ENCODE results near the gene UFSP2.

The UFSP2 gene
- total RNA-seq, result 32.6 to 40.8 reads per million in 2 donors

- peak; percentile 78 for DNase-seq
Measured at GRCh38 chr4:185425647-185426352, at the start of gene UFSP2. Gene UFSP2 (minus strand): TSS chr4:185425964. CDS start chr4:185425868, 96 bp downstream.

GRCh38 chr4:185473247-185473646, 47.5 kb upstream of the UFSP2 start:
- no peak for DNase-seq

- no peak for DNase-seq
Measured at GRCh38 chr4:185472103-185472542, 46.4 kb upstream of the UFSP2 start.

GRCh38 chr4:185471235-185472102, 45.7 kb upstream of the UFSP2 start, which contains the start of gene CCDC110:
Gene CCDC110 (minus strand): TSS chr4:185471733. CDS start chr4:185471683, 50 bp downstream.
- DNase-seq, result peak; percentile 71

GRCh38 chr4:185470501-185471195, 44.9 kb upstream of the UFSP2 start:
- peak; percentile 17 for DNase-seq

GRCh38 chr4:185469580-185470154, 43.9 kb upstream of the UFSP2 start:
- no peak for DNase-seq

- DNase-seq, result no peak
Measured at GRCh38 chr4:185468999-185469398, 43.2 kb upstream of the UFSP2 start.

- no peak for DNase-seq
Measured at GRCh38 chr4:185467991-185468390, 42.2 kb upstream of the UFSP2 start.

- DNase-seq, result no peak
Measured at GRCh38 chr4:185467101-185467500, 41.3 kb upstream of the UFSP2 start.

- no peak for DNase-seq
Measured at GRCh38 chr4:185465707-185466106, 39.9 kb upstream of the UFSP2 start.

GRCh38 chr4:185464887-185465286, 39.1 kb upstream of the UFSP2 start:
- no peak for DNase-seq

- DNase-seq, result no peak
Measured at GRCh38 chr4:185464183-185464582, 38.4 kb upstream of the UFSP2 start.

- DNase-seq, result no peak
Measured at GRCh38 chr4:185463541-185463940, 37.8 kb upstream of the UFSP2 start.

GRCh38 chr4:185461565-185461964, 35.8 kb upstream of the UFSP2 start:
- DNase-seq, result no peak

GRCh38 chr4:185457136-185457535, 31.4 kb upstream of the UFSP2 start:
- DNase-seq, result no peak

- no peak for DNase-seq
Measured at GRCh38 chr4:185456131-185456530, 30.4 kb upstream of the UFSP2 start.

GRCh38 chr4:185445209-185445608, 19.4 kb upstream of the UFSP2 start:
- no peak for DNase-seq

- DNase-seq, result no peak
Measured at GRCh38 chr4:185441479-185441878, 15.7 kb upstream of the UFSP2 start.

- no peak for DNase-seq
Measured at GRCh38 chr4:185437809-185438208, 12.0 kb upstream of the UFSP2 start.

GRCh38 chr4:185435466-185435865, 9.7 kb upstream of the UFSP2 start:
- no peak for DNase-seq

- DNase-seq, result no peak
Measured at GRCh38 chr4:185429660-185430059, 3.9 kb upstream of the UFSP2 start.

- no peak for DNase-seq
Measured at GRCh38 chr4:185426960-185427688, 1.4 kb upstream of the UFSP2 start.

Measured in activated gamma-delta T cell (primary cell).